HG03175 (cell line): ENCODE results near the gene PCDHGB6.
"Not testable (repeated sequence)": the region's sequence is repeated elsewhere in the genome, so short reads cannot be mapped to it uniquely, and the experiment has no call there.

Experiments
- ATAC-seq: cut with Tn5 transposase; IDR thresholded peaks from one replicate; pipeline ENCODE4 v1.9.1; 2021; ENCODE audit warnings: mild to moderate bottlenecking, moderate library complexity; ENCODE audit not compliant: unreplicated experiment

The PCDHGB6 gene

GRCh38 chr5:141417494-141418172 is 9.8 kb downstream of the PCDHGB6 start, which contains the start of gene PCDHGB7:
PCDHGB7 (plus strand) TSS chr5:141417677; CDS start chr5:141417860, 183 bp downstream.
- peak; percentile 60 for ATAC-seq

GRCh38 chr5:141419074-141419880 is 11.5 kb downstream of the PCDHGB6 start:
- ATAC-seq: no peak

- ATAC-seq: peak; percentile 50
These were observed 13.2 kb downstream of the PCDHGB6 start, which contains the start of gene PCDHGA11 for GRCh38 chr5:141420855-141421488. PCDHGA11 (plus strand) TSS chr5:141421051; CDS start chr5:141421228, 177 bp downstream.

GRCh38 chr5:141421489-141421855 is 13.7 kb downstream of the PCDHGB6 start:
- no peak for ATAC-seq

GRCh38 chr5:141422742-141423291 is 15.0 kb downstream of the PCDHGB6 start:
- ATAC-seq: no peak

- no peak for ATAC-seq
These were observed 20.1 kb downstream of the PCDHGB6 start for GRCh38 chr5:141427783-141428426.

- ATAC-seq: peak; percentile 92
These were observed 22.7 kb downstream of the PCDHGB6 start, which contains the start of gene PCDHGA12 for GRCh38 chr5:141430332-141431113. PCDHGA12 (plus strand) TSS chr5:141430507; CDS start chr5:141430760, 253 bp downstream.

GRCh38 chr5:141431286-141431685 is 23.5 kb downstream of the PCDHGB6 start:
- no peak for ATAC-seq

GRCh38 chr5:141432308-141432707 is 24.5 kb downstream of the PCDHGB6 start:
- ATAC-seq: not testable (repeated sequence)

- ATAC-seq: not testable (repeated sequence)
These were observed 24.9 kb downstream of the PCDHGB6 start for GRCh38 chr5:141432726-141433125.

GRCh38 chr5:141434006-141434405 is 26.2 kb downstream of the PCDHGB6 start:
- ATAC-seq: no peak

GRCh38 chr5:141437221-141437620 is 29.4 kb downstream of the PCDHGB6 start:
- ATAC-seq: no peak

- ATAC-seq: no peak
These were observed 31.8 kb downstream of the PCDHGB6 start for GRCh38 chr5:141439411-141440141.

- no peak for ATAC-seq
These were observed 32.5 kb downstream of the PCDHGB6 start for GRCh38 chr5:141440341-141440740.

GRCh38 chr5:141441571-141442170 is 33.9 kb downstream of the PCDHGB6 start:
- ATAC-seq: no peak
